GM04504 (cell line): Measurements from ENCODE around the gene AP2A2.

Experiments
- DNase-seq: peaks from one replicate; pipeline ENCODE4 v3.0.0-alpha.2; 2012; ENCODE audit warnings: low read depth

AP2A2 gene

DNA sequence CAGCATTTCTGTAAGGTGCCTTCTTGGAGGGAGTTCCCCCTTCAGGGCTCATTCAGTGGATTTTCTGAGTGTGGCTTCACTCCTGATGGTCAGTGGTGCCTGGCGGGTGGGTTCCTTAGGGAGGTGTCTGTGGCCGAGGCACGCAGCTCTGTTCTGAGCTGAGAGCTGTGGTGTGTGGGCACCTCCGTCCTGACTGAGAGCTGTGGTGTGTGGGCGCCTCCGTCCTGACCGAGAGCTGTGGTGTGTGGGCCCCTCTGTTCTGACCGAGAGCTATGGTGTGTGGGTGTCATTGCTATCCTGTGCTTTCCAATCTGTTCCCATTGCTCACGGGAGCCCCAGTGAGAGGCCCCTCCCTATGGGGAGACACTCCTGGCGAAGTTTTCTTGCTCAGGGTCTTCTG, 71.0 kb downstream of the AP2A2 start:
- DNase-seq: no peak

DNA sequence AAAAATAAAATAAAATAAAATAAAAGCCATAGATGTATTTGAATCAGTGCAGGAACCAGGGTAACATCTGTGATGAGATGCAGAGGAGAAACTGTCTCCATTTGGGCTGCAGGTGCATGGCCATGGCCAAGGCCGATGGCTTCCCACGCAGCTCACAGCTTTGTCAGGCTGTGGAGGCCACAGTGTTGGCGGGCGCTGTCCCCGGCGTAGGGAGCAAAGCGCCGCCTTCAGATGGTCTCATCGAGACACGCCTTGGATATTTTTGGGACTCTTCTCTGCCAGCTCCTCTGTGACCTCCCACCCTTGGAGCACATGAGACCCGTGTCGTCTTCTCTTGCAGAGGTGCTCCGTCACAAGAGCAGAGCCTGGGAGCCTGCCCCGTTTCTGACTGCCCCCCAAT, 72.2 kb downstream of the AP2A2 start:
- DNase-seq: no peak

DNA sequence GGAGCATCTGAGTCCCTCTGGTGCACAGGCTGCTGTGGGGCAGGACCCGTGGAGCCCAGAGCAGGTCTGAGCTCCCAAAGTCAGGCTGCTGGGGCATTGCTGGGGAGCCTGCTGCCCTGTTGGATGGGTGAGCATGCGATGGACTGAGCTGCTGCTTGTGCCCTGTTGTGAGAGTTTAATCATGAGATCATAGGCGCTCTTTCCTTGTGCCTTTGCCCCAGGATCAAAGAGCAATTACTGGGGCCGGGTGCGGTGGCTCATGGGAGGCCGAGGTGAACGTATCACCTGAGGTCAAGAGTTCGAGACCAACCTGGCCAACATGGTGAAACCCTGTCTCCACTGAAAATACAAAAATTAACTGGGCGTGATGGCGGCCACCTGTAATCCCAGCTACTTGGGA, 73.3 kb downstream of the AP2A2 start:
- DNase-seq: no peak

DNA sequence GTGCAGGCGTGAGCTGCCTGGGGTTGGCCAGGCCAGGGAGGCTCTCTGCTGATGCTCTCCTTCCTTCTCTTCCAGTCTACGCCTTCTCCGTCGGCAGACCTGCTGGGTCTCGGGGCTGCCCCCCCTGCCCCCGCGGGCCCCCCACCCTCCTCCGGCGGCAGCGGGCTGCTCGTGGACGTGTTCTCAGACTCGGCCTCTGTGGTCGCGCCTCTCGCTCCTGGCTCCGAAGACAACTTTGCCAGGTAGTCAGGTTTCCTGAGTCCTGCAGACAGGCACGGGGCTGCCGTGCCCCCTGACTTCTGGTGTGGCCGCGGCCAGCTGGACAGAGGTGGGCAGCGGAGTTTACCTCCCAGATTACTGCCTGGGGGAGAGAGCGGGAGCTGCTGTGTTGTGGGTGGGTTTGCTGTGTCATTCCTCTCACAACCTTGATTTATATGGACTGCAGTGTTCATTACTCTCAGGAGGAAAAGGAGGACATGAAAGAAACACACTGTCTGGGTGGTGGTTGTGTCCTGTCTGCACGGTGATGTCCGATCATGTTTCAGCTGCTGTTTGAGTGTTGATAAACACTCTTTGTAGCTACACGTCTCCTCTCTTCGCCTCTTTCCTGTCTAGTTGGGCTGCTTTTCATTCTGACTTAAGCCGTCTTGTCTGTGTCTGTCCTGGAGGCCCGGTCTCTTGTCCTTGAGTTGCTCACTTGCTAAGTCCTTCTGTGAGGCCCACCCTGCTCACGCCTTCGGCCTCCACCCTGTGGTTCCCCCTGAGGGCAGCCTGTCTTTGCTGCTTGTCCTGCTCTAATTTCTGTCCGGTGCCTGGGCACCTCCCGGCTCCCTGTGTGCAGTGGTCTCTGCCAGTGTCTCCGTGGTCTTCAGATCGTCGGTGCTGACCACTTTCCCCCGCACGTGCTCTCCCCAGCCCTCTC, 74.9 kb downstream of the AP2A2 start:
- no peak for DNase-seq

GRCh38 chr11:1001617-1002405, 76.1 kb downstream of the AP2A2 start:
- DNase-seq: no peak

GRCh38 chr11:1002406-1002984, 76.8 kb downstream of the AP2A2 start:
- DNase-seq: no peak

DNA sequence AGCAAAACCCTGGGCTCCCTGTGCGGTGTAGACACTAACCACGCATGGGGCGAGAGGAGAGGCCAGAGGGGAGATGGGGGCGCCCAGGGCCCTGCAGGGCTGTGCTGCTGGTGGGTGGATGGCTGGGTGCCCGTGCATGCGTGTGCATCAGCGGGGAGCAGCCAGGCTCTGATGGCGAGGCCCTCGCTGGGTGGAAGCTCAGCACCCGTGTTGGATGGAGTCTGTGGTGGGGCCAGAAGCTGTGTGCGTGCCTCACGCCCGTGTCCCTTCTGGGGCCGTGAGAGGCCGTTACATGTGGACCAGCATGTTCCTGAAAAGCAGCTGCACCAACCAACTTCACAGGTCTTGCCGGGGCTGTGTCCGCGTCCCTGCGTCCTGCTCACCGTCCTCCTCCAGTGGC, 77.5 kb downstream of the AP2A2 start:
- DNase-seq: no peak

DNA sequence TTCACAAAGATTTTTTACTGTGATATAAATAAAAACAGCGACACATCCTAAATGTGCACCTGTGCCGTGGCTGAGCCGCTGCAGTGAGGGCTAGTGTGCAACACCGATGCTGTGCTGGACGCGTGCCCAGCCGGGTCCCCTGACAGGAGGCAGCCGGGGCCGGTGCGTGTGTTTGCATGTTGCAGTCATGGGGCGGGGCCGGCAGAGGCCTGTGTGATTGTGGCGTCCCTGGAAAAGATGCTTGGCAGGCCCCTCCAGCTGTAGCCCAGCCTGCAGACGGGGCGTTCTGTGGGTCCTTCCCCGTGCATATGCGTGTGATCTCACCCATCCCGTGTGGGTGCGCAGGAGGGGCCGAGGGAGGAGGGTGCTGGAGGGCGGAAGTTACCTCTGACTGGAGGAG, 80.3 kb downstream of the AP2A2 start:
- no peak for DNase-seq

- no peak for DNase-seq
These were observed 81.1 kb downstream of the AP2A2 start for GRCh38 chr11:1006762-1007161.

GRCh38 chr11:1007279-1007678, 81.6 kb downstream of the AP2A2 start:
- DNase-seq: no peak

- DNase-seq: no peak
These were observed 82.5 kb downstream of the AP2A2 start for GRCh38 chr11:1008001-1008802.

GRCh38 chr11:1008803-1009145, 83.1 kb downstream of the AP2A2 start:
- DNase-seq: no peak

GRCh38 chr11:1009371-1009770, 83.7 kb downstream of the AP2A2 start:
- no peak for DNase-seq

- DNase-seq: no peak
These were observed 84.3 kb downstream of the AP2A2 start for GRCh38 chr11:1009991-1010390.

DNA sequence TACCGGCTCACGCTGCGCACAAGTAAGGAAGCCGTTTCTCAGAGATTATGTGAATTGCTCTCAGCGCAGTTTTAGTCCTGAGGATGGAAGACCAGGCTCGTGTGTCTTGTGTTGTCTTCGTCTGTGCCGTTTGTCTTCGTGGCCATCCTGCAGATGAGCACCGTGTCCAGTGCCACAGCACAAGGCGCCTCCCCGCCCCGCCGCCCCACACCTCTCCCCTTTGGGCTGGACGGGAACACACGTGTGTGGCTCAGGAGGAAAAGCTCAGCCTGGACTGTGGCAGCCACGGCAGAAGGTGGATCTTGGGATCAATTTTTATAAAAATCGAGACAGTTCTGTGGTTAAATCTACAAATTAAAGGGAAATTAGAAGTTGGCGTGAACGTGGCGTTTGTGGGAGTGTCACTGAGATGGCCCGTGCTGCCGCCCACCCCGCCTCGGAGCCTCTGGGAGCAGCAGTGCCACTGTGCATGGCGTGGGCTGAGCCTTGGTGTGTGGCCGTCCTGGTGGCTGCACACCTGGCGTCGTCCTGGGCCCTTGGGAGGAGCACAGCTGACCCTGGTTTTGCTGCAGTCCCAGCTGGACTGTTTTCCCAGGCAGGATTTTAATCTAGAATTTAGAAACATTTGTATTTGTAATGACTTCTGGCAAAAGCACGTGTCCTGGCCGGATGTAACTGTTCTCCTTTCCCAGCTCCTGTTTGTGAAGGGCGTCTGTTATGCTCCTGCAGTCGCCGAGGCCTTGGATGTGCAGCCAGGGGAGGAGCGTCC, 85.1 kb downstream of the AP2A2 start:
- no peak for DNase-seq

DNA sequence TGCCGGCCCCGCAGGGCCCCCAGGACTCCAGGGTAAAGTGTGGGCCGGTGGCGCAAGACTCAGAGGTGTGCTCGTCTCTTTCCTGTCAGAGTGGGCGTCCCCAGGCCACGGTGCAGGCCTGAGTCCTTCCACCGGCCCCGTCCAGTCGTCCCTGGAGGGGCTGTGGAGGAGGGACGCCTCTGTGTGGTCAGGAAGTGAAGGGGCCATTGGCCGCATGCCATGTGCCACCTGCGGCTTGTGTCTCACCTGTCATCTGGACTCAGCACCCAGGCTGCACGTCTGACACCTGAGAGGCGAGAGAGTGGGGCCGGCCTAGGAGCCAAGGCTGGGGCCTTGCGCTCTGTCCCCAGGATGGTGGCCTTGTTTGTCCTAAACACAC, 85.6 kb downstream of the AP2A2 start:
- DNase-seq: no peak

- DNase-seq: no peak
These were observed 86.6 kb downstream of the AP2A2 start for GRCh38 chr11:1012291-1012690.

GRCh38 chr11:1012740-1013630, 87.3 kb downstream of the AP2A2 start:
- no peak for DNase-seq

DNA sequence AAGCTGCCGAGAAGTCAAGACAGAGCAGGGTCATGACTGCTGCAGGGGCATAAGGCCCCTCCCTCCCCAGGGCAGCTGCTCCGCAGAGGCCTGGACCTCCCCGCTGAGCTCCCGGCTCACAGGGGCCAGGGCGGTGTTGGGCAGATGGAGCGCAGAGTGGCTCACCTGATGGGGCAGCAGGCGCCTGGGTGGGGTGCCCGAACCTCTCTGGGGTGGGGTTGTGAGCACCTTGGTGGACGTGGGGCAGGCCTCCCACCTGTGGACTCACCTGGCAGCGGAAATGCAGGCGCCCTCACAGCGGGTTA, 87.9 kb downstream of the AP2A2 start:
- no peak for DNase-seq

- DNase-seq: no peak
These were observed 88.6 kb downstream of the AP2A2 start for GRCh38 chr11:1014276-1014675.

DNA sequence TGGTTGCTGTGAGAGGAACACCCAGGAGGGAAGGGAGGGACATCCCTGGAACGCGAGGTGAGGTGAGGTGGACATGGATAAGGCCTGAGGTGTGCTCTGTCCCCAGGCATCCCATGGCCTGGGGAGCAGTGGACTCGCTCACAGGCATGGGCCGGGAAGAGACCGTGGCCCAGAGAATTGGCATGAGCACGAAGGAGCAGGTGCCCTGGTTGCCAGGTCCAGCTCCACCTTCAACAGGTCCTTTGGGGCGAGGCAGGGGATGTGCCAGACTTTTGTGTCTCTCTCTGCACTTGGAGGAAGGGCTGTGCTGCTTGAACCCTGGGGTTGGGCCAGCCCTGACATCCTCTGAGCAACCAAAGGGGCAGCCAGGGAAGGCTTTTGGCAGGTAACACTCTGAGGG, 89.4 kb downstream of the AP2A2 start:
- DNase-seq: no peak
